GM19395 (cell line): ENCODE data around the gene CAVIN3.

Source experiments
- ATAC-seq: cut with Tn5 transposase; IDR thresholded peaks from one replicate; pipeline ENCODE4 v1.9.1; 2021; ENCODE audit warnings: mild to moderate bottlenecking, moderate library complexity; ENCODE audit not compliant: unreplicated experiment

Gene CAVIN3, protein sequence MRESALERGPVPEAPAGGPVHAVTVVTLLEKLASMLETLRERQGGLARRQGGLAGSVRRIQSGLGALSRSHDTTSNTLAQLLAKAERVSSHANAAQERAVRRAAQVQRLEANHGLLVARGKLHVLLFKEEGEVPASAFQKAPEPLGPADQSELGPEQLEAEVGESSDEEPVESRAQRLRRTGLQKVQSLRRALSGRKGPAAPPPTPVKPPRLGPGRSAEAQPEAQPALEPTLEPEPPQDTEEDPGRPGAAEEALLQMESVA

DNA sequence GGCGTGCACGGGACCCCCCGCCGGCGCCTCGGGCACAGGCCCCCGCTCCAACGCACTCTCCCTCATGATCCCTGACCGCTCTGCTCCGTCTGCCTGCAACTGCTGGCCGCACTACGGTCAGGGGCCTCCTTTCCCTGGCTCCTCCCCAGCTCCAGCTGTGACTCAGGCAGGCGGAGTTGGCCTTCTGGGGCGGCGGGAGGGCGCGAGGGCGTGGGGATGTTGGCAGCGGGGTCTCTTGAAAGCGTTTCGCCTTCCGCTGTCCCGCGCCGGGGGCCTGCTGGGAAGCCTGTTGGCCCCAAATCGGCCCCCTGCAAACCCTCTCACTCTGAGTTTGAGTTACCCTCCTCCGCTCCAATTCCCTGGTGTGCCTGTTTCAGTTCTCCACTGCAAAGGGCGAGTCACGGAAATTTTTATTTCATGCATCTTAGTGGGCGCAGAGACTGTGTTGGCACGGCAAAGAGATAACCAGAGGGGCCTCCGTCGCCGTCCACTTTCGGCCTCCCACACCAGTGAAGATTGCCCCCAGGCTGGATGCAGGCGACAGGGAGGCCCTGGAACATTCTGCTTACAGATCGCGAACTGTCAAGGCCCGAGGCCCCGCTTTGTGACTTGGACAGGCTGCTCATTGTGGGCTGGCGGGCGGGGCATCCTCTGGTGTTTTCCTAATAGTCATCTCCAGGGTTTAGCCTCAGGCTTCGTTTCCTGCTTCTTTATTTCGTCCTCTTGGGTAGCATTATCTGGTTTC is at the start of gene CAVIN3:
CAVIN3 (minus strand) TSS at position 91 of the 745 bp plus-strand sequence; CDS start at position 66, 25 bp downstream.
- peak; percentile 43 for ATAC-seq

DNA sequence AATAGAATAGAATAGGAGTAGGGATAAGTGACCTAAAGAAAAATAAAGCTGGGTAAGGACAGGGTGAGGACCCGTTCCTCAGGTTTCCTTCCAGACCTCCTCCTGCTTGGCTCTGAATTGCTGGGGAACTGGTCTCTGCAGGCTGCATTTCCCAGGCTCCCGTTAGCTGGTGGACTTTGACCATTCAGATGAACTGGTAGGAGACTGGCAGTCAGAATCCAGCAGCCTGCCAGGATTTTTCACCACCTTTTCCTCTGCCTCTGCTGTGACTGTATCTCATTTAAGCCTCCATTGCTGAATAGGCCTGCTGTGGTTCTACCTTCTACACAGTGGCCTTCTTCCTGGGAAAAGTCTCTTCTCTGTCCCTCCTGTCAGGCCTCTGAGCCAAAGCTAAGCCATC is 45.4 kb upstream of the CAVIN3 start:
- ATAC-seq = no peak

DNA sequence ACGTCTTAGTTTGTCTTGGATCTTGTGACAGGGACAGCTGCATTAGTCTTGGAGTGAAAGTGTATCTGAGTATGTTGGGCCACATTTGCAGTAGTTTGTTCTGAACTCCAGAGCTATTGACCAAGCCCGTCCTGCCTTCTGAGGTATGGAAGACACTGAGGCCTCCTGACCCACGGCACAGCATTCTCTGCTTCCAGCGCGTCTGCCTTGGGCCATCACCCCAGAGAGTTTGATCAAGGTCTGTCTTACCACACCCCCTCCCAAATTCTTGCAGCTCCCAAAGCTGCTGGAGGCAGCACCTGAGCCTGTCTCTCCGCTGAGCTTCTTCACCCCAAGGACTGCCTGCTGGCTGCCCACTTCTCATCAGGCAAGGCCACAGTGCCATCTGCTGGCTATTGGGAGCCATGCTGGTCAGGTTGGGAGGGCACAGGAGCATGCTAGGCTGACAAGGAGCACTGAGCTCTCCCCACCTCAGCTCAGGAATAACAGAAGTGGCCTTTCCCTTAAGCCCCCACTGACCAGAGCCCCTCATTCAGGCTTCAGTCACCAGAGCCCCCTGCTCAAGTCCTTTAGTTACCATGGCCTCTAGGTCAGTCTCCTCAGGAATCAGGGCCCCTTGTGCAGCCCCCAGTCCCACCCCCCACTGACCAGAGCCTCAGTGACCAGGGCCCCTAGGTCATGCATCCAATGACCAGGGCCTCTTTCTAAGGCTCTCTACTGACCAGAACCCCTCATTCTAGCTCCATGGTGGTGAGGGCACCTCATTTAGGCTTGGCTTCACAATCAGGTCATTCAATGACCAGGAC is 42.8 kb upstream of the CAVIN3 start:
- peak; percentile 87 for ATAC-seq

DNA sequence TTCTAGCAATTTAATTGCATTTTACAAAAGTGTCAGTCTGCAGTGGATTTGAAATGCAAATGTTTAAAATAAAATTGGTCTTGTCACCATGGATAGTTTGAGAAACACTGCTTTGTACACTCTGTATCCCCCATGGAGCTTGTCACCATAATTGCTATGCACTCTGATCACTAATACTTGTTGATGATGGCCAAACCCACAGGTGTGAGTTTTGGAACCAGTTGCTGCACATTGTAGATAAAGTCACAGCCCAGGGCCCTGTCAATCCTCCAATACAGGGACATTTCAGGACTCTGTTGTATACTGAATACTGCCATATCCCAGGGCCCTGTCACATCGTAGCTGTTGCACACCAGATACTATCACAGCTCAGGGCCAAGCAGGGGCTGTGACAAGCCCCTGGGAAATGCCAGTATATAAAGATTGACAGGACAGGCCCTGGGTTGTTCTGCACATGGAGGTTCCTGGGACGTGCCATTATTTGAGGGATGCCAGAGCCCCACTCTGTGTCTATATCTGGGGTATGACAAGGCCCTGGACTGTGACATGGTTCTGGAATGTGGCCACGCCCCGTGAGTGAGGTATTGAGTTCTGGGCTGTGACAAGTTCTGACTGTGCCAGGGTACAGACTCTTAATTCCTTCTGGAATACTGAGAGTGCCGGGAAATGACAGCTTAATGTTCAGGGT is 42.0 kb upstream of the CAVIN3 start:
- ATAC-seq = no peak

DNA sequence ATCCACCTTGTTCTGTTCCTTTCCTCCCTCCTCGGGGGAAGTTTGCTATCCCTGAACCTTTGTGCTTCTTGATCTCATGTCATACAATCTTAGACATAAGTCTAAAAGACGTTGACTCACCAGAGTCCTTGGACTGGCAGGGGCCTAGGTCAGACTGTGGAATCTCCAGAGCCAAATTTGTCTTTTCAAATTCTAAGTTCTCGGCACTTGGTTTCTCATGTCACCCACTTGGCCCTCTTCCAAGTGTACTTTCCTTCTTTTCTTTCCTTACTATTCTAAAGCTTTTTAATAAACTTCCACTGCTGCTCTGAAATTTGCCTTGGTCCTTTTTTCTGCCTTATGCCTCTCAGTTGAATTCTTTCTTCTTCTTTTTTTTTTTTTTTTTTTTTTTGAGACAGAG is 39.9 kb upstream of the CAVIN3 start:
- ATAC-seq = no peak

DNA sequence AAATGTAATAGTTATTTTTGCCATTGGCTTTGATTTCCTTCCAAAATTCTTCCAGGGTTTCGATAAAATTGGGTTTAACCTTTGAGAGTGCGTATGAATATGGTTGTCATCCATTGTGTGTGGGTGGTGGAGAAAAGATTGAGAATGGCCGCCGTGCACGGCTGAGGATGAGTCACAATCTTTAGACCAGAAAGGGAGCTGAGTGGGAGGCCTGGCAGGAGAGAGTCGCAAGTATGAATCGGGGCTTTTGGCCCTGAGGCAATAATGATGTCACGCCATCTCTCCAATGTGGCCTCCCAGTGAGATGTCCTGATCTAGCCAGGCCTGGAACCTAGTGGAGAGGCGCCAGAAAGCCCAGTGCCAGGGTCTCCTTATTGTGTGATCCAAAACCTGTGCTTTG is 36.9 kb upstream of the CAVIN3 start:
- no peak for ATAC-seq

DNA sequence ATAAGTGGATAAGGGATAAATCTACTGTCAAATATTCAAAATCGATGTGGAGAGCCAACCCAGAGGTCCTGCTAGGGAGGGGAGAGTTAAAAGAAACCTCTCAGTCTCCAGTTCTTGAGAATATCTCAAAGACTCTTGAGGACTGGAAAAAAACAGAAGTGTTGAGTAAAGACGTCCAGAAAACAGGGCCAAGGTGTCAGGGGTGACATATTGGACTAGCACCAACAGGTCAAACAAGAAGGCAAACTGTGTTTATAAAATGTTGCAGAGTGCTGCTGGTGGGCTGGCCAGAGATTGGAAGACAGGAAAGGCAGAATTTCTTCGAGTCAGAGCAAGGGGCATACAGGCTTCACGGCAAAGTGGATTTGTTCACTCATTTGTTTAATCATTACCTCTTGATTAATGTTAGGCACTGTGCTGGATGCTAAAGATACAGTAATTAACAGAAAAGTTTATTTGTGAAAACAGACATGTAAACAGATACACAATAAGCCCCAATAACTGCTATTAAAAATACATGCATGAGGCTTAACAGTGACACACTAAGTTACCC is 36.3 kb upstream of the CAVIN3 start:
- no peak for ATAC-seq

DNA sequence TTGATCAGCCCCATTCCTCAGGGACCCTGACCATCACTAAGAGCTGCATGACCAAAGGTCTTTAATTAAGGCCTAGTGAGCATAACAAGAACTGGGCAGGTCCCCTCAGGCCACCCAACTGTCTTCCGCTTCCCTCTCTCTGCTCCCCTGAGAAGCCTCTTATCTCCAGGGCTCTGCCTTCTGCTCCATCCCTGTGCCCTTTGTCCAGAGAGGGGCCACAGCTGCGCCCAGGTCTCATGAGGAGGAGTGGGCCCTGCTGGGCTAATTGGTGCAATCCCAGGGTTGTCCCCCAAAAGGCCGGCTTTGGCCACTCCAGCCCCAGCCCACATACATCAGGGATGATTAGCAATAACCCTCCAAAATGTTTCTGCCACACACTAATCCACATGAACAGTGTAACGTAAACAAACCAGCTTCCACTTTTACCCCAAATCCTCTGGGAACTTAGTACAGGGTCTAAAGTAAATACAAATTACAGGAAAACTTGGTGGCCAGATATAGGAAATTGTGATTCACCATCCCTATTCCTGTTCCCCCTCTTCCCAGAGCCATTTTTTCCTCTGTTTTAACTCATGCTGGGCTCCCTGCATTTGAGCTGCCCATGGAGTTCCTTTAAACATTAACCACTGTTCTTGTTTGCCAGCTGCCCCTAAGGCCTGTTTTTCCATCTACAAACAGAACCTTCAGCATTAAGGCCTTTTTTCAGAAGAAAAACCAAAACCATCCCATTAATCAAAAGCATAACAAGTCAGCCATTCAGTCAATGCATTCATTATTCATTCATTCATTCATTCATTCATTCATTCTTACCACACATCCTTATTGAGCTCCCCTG is 34.6 kb upstream of the CAVIN3 start:
- no peak for ATAC-seq

DNA sequence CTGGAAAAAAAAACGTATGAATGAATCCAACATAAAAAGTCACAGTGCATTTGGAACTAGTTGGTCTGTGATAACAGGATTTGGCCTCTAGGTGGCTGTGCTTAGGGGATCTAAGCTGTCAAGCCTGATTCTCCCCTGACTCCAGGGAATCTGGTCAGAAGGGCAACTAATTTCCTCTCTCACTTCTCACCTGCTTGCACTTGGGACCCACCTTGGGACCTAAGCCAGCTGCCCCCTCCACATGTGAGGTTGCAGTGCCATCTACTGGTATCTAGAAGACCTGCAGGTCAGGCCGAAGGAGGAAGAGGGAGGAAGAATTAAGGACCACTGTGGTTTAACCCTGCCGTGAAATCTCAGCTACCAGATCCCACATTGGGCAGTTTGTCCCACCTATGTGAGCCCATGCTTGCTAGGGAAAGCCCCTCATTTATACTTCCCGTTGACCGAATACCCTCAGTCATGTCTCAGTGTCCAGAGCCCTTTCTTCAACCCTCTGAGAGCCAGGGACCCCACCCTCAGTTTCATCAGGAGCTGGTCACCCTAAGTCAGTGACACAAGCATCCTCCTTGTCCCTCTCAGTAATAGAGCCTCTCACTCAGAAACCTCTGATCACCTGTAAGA is 33.2 kb upstream of the CAVIN3 start:
- ATAC-seq = peak; percentile 90

DNA sequence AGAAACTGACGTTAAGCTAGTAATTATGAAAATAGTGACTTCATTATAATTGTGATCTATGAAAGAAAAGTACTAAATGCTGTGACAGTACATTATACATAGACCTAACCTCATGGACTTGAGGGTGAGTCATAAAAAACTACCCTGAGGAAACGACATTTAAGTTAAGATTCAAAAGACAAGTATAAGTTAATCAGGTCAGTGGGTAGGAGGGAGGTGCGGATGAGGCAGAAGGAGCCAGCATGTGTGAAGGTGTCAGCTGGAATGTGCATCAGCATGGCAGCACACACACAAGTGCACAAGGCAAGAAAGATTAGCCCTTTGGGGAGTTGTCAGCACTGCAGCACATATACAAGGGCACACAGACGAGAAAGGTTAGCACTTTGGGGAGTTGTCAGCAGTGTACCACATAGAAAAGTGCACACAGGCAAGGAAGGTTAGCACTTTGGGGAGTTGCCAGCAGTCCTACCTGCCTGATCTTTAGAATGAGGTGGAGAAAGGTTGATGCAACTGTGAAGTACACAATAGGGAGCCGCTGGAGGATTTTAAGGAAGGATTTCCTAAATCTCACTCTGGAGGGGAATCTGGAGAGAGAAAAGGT is 31.6 kb upstream of the CAVIN3 start:
- ATAC-seq = no peak

DNA sequence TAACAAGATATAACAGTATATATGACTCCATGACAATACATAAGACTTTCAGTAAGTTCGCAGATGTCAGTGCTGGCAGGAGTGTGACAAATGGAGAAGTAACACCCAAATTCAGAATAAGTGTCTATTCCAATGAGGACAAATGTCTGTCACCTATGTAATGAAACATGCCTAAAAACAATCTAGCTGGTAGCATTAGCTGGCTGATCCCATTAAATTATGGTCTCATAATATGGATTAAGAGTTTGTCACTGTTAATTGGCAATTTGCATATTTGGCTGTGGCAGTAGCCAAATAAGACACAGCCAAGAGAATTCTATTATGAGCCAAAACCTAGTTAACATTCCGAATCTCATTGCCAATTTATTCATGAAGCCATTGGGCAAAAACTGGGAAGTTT is 30.2 kb upstream of the CAVIN3 start:
- no peak for ATAC-seq

DNA sequence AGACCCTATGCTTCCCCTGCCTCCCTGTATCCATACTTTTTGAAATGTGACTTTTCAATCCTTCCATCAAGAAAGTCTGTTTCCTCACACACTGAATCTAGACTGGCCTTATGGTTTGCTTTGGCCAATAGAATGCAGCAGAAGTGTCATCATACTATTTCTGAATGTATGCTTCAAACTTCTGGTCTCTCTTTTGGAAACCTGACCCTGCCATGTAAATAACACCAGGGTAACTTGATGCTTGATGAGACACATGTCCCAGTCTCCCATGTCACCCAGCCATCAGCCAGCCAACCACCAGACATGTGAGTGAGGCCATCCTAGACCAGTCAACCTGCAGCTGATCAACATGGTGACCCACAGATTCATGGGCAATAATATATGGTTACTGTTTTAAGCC is 29.7 kb upstream of the CAVIN3 start:
- ATAC-seq = no peak

DNA sequence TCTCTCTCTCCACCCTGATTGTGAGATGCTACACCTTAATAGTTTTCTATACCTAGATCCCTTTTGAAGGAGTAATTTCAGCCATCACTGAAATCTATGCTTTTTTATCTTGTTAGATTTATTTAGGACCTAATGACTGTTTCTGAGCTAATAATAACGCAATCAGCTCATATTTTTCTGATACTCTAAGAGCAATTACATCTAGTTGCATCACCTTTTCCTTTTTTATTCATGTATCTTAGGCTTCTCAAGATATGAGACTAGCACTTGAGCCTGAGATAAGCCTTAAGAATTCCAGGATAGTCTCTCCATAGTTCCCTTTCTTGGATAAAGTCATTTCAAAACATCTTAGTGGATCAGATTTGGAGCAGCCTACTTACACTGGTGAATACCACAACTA is 25.1 kb upstream of the CAVIN3 start:
- no peak for ATAC-seq

DNA sequence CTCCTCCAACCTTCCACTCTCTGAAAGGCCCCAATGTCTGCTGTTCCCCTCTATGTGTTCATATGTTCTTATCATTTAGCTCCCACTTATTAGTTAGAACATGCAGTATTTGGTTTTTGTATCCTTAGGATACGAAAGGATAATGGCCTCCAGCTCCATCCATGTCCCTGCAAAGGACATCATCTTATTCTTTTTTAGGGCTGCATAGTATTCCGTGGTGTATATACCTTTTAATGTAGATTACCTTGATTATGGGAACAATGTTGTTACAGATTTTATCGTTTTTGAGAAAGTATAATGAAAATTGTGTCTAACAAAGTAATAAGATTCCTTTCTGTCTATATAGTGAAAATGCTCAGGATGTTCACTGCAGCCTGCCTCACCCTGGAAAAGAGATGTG is 16.0 kb upstream of the CAVIN3 start:
- no peak for ATAC-seq

DNA sequence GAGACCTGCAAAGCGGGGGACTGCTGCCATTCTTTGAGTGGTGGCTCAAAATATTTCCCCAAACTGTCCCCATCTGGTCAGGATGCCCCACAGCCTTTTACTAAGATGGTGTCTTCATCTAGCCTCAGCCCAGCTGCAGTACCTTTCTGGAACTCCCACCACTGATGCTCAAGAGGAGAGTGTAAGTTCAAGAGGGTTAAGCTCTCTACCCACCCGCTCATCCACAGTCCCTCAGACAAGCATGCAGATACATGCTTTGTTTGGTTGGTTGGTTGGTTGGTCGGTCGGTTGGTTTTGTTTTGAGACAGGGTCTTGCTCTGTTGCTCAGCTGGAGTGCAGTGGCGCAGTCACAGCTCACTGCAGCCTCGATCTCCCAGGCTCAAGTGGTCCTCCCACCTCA is 14.5 kb upstream of the CAVIN3 start:
- no peak for ATAC-seq

DNA sequence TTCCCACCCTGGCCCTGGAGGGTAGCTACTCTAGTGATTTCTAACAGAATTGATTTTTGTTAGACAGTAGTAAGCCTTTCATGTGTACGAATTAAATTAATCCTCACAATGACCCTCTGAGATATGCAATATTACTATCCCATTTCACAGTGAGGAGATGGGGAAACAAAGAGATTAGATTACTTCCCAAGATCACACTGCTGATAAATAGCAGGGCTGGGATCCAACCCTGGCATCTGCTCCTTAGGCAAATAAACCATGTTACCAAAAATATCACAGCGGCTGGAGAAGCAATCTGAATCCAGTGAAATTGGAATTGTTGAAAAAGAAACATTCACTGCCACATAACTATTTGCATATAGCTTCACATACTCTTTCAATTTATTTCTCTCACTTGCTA is 12.8 kb upstream of the CAVIN3 start:
- no peak for ATAC-seq

DNA sequence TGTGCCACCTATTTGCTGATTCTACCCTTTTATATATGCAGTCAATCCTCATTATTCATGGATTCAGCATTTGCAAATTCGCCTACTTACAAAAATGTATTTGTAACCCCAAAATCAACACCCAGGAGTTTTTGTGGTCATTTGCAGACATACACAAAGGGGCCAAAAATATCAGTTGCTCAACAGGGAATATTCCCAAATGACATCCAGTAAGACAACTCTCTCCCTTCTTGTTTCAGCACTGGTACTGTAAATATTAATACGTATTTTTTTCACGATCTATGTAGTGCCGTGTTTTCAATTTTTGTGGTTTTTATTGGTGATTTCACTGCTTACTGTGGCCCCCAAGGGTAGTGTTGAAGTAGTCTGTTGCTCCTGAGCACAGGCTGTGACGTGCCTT is 11.8 kb upstream of the CAVIN3 start:
- ATAC-seq = no peak

DNA sequence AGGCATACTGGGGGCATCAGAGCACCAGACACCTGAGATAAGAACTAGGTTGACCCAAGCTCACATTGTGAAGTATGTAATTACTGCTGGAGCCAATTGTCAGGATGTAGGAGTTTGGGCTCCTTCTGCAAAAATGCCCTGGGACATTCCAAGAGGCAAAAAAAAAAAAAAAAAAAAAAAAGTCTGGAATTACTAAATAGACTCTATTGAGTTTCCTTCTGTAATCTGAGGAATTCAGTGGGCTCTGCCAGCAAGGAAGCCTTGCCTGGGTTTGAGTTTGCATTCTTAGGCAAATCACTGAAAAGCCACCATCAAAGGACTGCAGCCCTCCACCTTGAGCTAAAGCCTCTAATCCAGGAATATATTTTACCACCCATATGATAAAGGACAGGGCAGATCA is 8.0 kb upstream of the CAVIN3 start:
- ATAC-seq = no peak

DNA sequence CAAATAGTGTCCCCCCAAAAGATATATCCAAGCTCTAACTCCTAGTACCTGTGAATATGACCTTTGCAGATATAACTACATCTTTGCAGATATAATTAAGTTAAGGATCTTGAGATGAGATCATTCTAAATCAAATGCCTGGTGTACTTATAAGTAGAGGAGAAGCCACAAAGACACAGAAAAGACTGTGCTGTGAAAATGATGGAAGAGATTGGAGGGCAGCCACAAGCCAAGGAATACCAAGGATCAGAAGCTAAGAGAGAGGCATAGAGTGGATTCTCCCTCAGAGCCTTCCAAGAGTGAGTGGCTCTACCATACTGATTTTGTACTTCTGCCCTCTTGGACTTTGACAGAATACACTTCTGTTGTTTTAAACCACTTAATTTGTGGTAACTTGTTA is 7.5 kb upstream of the CAVIN3 start:
- ATAC-seq = no peak
